ENCODE measurements around the gene KRT6B.
"Not testable (repeated sequence)": the region's sequence is repeated elsewhere in the genome, so short reads cannot be mapped to it uniquely, and the experiment has no call there.

KRT6B gene

DNA sequence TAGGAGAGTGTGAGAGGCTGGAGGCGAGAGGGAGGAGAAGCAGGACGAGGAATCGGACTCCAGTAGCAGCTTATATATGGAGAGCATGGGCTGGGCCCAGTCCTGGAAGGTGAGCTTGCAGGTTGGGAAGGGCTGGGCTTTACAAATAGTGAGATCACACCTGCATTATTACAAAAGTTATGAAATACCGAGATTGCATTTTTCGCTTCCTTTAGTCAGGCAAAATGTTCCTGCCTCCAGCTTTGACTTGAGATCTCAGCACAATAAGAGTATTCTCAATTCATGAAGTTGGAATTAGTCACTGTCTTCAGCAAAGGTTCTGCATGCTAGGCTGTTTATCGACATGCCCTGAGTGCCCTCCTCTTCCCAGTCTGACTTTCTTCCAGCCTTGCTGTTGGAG is at the start of gene KRT6B:
Gene KRT6B, minus strand, starts transcription at position 46 of the 400 bp plus-strand sequence. CDS start 68 bp downstream, outside the sequence.
- in situ Hi-C loops (cut with MboI; ENCODE audit: low pct_unique_long_range_greater_than_20kb, low sequenced_read_pairs, unreplicated experiment), result no loop called here

DNA sequence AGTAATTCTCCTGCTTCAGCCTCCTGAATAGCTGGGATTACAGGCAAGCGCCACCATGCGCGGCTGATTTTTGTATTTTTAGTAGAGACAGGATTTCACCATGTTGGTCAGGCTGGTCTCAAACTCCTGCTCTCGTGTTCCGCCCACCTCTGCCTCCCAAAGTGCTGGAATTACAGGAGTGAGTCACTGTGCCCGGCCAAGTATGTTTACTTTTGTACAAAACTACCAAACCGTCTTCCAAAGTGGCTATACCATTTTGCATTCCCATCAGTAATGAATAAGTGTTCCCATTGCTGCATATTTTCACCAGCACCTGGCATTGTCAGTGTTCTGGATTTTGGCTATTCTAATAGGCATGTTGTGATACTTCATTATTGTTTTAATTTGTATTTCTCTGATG is 49.5 kb upstream of the KRT6B start:
- in situ Hi-C loops (cut with MboI; ENCODE audit: low pct_unique_long_range_greater_than_20kb, low sequenced_read_pairs, unreplicated experiment), result no loop called here
- DNase-seq (ENCODE audit: low spot score), result no peak
- TF ChIP-seq, protein P1, sequence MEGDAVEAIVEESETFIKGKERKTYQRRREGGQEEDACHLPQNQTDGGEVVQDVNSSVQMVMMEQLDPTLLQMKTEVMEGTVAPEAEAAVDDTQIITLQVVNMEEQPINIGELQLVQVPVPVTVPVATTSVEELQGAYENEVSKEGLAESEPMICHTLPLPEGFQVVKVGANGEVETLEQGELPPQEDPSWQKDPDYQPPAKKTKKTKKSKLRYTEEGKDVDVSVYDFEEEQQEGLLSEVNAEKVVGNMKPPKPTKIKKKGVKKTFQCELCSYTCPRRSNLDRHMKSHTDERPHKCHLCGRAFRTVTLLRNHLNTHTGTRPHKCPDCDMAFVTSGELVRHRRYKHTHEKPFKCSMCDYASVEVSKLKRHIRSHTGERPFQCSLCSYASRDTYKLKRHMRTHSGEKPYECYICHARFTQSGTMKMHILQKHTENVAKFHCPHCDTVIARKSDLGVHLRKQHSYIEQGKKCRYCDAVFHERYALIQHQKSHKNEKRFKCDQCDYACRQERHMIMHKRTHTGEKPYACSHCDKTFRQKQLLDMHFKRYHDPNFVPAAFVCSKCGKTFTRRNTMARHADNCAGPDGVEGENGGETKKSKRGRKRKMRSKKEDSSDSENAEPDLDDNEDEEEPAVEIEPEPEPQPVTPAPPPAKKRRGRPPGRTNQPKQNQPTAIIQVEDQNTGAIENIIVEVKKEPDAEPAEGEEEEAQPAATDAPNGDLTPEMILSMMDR (IDR thresholded peaks at IDR 0.05; ENCODE audit: extremely low read depth, insufficient read depth, missing control alignments), result no peak

More for the DNA sequence above, at the start of gene KRT6B:
- TF ChIP-seq, protein P1 (IDR thresholded peaks at IDR 0.05; ENCODE audit: extremely low read depth, insufficient read depth, missing control alignments), result no peak
- no peak for DNase-seq (ENCODE audit: low spot score)

DNA sequence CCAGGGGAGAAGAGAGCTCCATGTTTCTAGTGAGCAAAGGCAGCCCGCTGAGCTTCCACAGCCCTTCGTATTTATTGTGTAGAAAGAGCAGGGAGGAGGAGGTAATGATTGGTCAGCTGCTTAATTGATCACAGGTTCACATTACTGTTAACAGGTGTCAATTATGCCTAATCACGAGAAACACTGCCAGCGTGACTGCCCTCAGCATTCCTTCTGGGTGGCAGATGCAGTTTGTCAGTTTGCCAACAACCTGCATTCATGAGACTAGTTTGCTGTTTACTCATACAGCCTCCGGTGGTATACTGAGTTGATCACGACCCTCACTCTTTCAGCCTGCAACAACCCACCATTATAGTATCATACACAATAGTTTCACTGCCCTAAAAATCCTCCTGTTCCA is 48.6 kb upstream of the KRT6B start:
- in situ Hi-C loops (cut with MboI; ENCODE audit: low pct_unique_long_range_greater_than_20kb, low sequenced_read_pairs, unreplicated experiment); DNase-seq (ENCODE audit: low spot score): not testable (repeated sequence)

DNA sequence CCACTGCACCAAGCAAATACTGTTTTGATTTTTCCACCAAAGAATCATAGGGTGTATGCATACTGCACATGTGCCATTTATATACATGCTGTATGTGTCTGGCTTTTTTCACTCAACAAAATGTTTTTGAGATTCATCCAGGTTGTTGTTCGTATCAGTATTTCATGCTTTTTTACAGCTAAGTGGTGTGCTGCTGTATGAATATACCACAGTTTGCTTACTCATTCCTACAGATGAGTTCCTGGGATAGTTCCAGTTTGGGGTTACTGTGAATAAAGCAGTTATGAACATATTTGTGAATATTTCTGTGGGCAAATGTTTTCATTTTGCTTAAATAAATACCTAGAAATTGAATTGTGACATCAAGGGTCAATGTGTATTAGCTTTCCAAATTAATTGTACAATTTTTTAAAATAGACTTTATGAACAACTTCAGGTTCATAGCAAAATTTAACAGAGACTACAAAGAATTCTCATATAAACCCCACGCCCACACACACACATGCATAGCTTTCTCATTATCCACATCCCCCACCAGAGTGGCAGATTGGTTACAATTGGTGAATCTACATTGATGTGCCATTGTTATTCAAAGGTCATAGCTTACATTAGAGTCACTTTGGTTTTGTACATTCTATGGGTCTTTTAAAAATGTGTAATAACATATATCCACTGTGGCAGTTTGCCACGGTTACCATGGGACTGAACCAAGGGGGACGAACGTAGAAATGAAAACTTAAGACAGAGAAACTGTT is 48.0 kb upstream of the KRT6B start:
- in situ Hi-C loops (cut with MboI; ENCODE audit: low pct_unique_long_range_greater_than_20kb, low sequenced_read_pairs, unreplicated experiment), result no loop called here
- no peak for DNase-seq (ENCODE audit: low spot score)
- TF ChIP-seq, protein P1 (IDR thresholded peaks at IDR 0.05; ENCODE audit: extremely low read depth, insufficient read depth, missing control alignments), result no peak

DNA sequence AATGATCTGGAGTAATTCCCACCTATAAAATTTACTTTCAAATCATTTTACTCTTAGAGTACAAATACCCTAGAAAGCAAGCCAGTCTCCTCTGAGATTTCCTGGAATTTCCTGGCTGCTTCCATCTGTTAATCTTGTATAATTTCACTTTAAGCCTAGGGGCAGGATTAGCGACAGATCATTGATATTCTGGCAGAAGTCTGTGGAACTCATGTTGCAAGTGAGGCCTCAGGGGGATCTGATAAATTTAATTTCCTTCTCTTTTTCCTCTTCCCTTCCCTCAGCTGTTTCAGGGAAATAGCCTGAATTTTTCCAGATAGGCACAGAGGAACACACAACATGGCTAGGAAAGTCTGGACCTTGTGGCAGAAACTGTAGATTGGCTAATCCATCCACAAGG is 47.0 kb upstream of the KRT6B start:
- no peak for DNase-seq (ENCODE audit: low spot score)
- TF ChIP-seq, protein P1 (IDR thresholded peaks at IDR 0.05; ENCODE audit: extremely low read depth, insufficient read depth, missing control alignments), result no peak
- in situ Hi-C loops (cut with MboI; ENCODE audit: low pct_unique_long_range_greater_than_20kb, low sequenced_read_pairs, unreplicated experiment), result no loop called here

DNA sequence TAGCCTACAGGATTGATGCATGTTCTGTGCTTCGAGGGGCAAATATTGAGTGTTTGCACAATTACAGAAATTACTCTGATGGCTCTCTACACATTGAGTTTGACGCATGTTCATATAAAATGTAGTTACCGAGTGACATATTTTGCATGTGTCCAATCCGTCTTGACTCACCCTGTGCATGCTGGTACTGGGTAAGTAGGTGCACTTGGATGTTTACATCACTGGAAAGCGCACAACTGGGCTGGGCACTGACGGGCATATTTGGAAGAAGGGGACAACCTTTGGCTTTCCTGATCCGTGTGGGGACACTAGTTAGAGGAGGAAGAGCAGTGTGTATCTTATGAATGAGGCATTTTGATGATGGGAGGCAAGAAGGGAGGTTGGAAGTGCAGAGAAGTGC is 46.0 kb upstream of the KRT6B start:
- in situ Hi-C loops (cut with MboI; ENCODE audit: low pct_unique_long_range_greater_than_20kb, low sequenced_read_pairs, unreplicated experiment), result no loop called here
- DNase-seq (ENCODE audit: low spot score), result no peak
- TF ChIP-seq, protein P1 (IDR thresholded peaks at IDR 0.05; ENCODE audit: extremely low read depth, insufficient read depth, missing control alignments), result no peak

DNA sequence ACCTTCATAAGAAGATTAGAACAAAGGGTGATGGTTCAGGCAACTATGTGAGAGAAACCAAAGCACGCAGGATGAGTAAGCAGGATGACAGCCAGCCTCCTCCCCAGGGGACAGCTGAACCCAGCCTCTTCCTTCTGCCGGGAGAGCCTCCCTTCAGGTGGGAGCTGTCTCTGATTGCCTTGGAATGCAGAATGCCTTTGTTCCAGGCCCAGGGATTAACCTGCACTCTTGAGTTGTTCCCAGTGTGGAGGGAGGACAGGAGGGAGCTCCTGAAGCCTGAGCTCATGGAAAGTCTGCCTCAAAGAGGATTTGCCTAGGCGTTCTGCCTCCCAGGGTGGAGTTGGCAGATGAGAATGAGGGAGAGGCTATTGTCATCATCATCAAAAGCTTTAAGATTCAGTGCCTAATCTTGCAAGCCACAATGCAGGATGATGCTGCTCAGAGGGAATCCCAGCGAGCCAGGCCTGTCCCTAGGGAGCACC is 44.7 kb upstream of the KRT6B start:
- in situ Hi-C loops (cut with MboI; ENCODE audit: low pct_unique_long_range_greater_than_20kb, low sequenced_read_pairs, unreplicated experiment), result no loop called here
- TF ChIP-seq, protein P1 (IDR thresholded peaks at IDR 0.05; ENCODE audit: extremely low read depth, insufficient read depth, missing control alignments), result no peak
- DNase-seq (ENCODE audit: low spot score), result no peak

Measured in GM13977 (cell line).